ENCODE data around the gene WT1. TPM values are rescaled to one million over a fixed set of nuclear protein-coding genes. Genes with fewer than 3 reads are reported as not detected.

WT1 gene
- total and polyA plus RNA-seq, 2 of the 8 experiments (the other 6 are each of a cell fraction or from before 2014, with no cell fraction given) = 0.05 to 0.17 TPM

DNA sequence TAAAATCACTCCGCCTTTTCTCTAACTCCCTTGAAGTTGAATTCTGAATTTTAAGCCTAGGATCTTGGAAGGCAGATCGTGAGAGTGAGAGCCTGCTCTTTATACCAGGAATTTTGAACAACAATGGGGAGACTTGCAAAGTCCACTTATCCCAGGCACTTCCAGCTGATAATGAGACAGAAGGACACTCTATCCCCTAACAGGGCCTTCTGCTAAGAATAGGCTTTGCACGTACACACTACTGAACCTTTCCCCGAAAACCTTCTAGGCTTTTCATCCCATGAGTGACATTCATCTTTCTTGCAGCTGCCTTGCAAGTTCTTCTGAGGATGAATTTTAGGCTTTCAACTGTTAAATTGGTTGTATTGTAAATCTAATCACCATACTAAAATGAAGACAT lies 44.0 kb upstream of the WT1 start:
- FAIRE-seq = no peak
- no peak overlapping the region for H3K4ac ChIP-seq (replicated peaks; ENCODE audit: insufficient read length, low read depth, low read length)
- POLR2A ChIA-PET (ENCODE audit: partially characterized antibody) = no interaction called here
- H3K18ac ChIP-seq (ENCODE audit: extremely low read depth, low read length) = no peak overlapping the region
- H4K5ac ChIP-seq (ENCODE audit: insufficient read length, low read depth, low read length) = no peak overlapping the region
- no peaks in the 10 kb centered on the region for H4K20me1 ChIP-seq (replicated peaks in 1 of 2; ENCODE audit: control insufficient read depth in 1 of 2, insufficient read depth in 2 of 2, low read length in 2 of 2)
- H3K4me2 ChIP-seq (ENCODE audit: insufficient read depth in 1 of 2, low read depth in 2 of 2, low read length in 2 of 2) = no peak overlapping the region
- H2AK5ac ChIP-seq (ENCODE audit: low read depth, low read length) = no peak overlapping the region
- H2BK15ac ChIP-seq (ENCODE audit: low read length) = no peak overlapping the region
- no peaks in the 10 kb centered on the region for H3K27me3 ChIP-seq (replicated peaks in 1 of 4; ENCODE audit: control insufficient read depth in 3 of 4, extremely low read depth in 1 of 4, insufficient read depth in 3 of 4, low read length in 3 of 4)
- no peak overlapping the region for H4K8ac ChIP-seq (ENCODE audit: extremely low read depth, insufficient read depth, low read length)
- no peak overlapping the region for H2BK12ac ChIP-seq (ENCODE audit: low read depth, low read length)
- no peak overlapping the region for H3K14ac ChIP-seq (ENCODE audit: insufficient read length)
- no peak overlapping the region for H3K4me3 ChIP-seq (ENCODE audit: extremely low read depth in 1 of 4, insufficient read depth in 2 of 4, low read depth in 3 of 4, low read length in 4 of 4)
- no peak overlapping the region for H4K91ac ChIP-seq (replicated peaks; ENCODE audit: insufficient read length, low read length)
- WGBS, 2 experiments (ENCODE audit: extremely low coverage in 1 of 2, insufficient coverage in 1 of 2, insufficient read length in 1 of 2, insufficient replicate concordance in 2 of 2, low coverage in 1 of 2, low lambda C conversion rate in 2 of 2, missing lambda C conversion rate in 1 of 2) = 80% methylated on average over 4 of the region's 4 CpGs; no CpG with 5 or more reads in 1 of the 2 experiments
- no peak overlapping the region for H2AFZ ChIP-seq (ENCODE audit: low read length)
- no peak overlapping the region for H3K9ac ChIP-seq (replicated peaks in 1 of 4; ENCODE audit: extremely low read depth in 1 of 4, low read depth in 3 of 4, low read length in 3 of 4)
- DNase-seq (ENCODE audit: low read depth in 1 of 2, low spot score in 2 of 2) = no peak
- no peaks in the 10 kb centered on the region for H3K79me1 ChIP-seq (ENCODE audit: low read depth, low read length)
- TF ChIP-seq MAFK (IDR thresholded peaks at IDR 0.05; ENCODE audit: low read depth, low read length) (no peak), HDAC6 (IDR thresholded peaks at IDR 0.05; ENCODE audit: low read depth, low read length) (no peak), JUND (IDR thresholded peaks at IDR 0.05; ENCODE audit: low read length) (no peak), FOSL1 (IDR thresholded peaks at IDR 0.05; ENCODE audit: insufficient read depth, low read depth, low read length) (no peak), CBX5 (IDR thresholded peaks at IDR 0.05; ENCODE audit: low read depth, low read length) (no peak), SP1 (IDR thresholded peaks at IDR 0.05; ENCODE audit: low read depth, low read length) (no peak), SP4 (IDR thresholded peaks at IDR 0.05; ENCODE audit: low read length) (no peak), POLR2AphosphoS5 (IDR thresholded peaks at IDR 0.05; ENCODE audit: low read depth, low read length) (no peak), GTF2F1 (IDR thresholded peaks at IDR 0.05; ENCODE audit: borderline replicate concordance, low read depth, low read length) (no peak), TAF7 (optimal IDR thresholded peaks at IDR 0.05; ENCODE audit: borderline replicate concordance, low read depth, low read length) (no peak), TCF12 (IDR thresholded peaks at IDR 0.05; ENCODE audit: low read depth, low read length) (no peak), CHD1 (IDR thresholded peaks at IDR 0.05; ENCODE audit: low read depth, low read length) (no peak), BRCA1 (IDR thresholded peaks at IDR 0.05; ENCODE audit: low read depth, low read length) (no peak), CBX8 (IDR thresholded peaks at IDR 0.05; ENCODE audit: borderline replicate concordance, low read depth, low read length) (no peak)
- no peak overlapping the region for H2BK20ac ChIP-seq (ENCODE audit: low read length)
- no peak overlapping the region for H3K56ac ChIP-seq (replicated peaks; ENCODE audit: insufficient read length, low read depth, low read length)
- H2BK120ac ChIP-seq (replicated peaks; ENCODE audit: low read depth, low read length) = no peak overlapping the region
- H3K23ac ChIP-seq (ENCODE audit: insufficient read length) = no peak overlapping the region
- no peak overlapping the region for H3K27ac ChIP-seq (ENCODE audit: low read depth, low read length)
- H3K23me2 ChIP-seq (ENCODE audit: low read depth, low read length) = no peaks in the 10 kb centered on the region
- no peaks in the 10 kb centered on the region for H3K9me3 ChIP-seq (ENCODE audit: insufficient read depth in 2 of 2, low read depth in 1 of 2, low read length in 1 of 2)
- no peaks in the 10 kb centered on the region for H3K79me2 ChIP-seq (ENCODE audit: control insufficient read depth in 1 of 2, insufficient read depth in 2 of 2, low read length in 2 of 2)
- H3K36me3 ChIP-seq (ENCODE audit: control insufficient read depth in 2 of 4, insufficient read depth in 4 of 4, low read length in 3 of 4) = no peaks in the 10 kb centered on the region
- CTCF ChIA-PET (ENCODE audit: partially characterized antibody) = interaction anchor here (1.7 to 3.0 kb wide), 3 partner anchors 11 to 36 kb away, joined by 4 to 14 read pairs (median 5); no protein-coding TSS in a partner anchor
- no peak overlapping the region for H2BK5ac ChIP-seq (ENCODE audit: low read depth, low read length)
- no peaks in the 10 kb centered on the region for H3K4me1 ChIP-seq (replicated peaks in 1 of 4; ENCODE audit: control insufficient read depth in 3 of 4, insufficient read depth in 4 of 4, low read length in 3 of 4)

All from H1 (cell line).